T-helper 2 cell treated with Interferon-gamma antibody and Interleukin-4, amounts not matched to agents 5 μg/mL and 100 μg/mL, for 36 hours (primary cell): Measurements from ENCODE around the gene FRK.
"Not testable (repeated sequence)": the region's sequence is repeated elsewhere in the genome, so short reads cannot be mapped to it uniquely, and the experiment has no call there.

Source experiments
- DNase-seq: peaks from one replicate; pipeline ENCODE4 v3.0.0; 2021; ENCODE audit warnings: low spot score
- H3K27ac Mint-ChIP-seq: one replicate; pipeline ENCODE4 v1.8.0; 2021; ENCODE audit warnings: mild to moderate bottlenecking, mixed read lengths
- H3K27me3 Mint-ChIP-seq: one replicate; pipeline ENCODE4 v1.8.0; 2021; ENCODE audit warnings: low read depth, mixed read lengths
- H3K36me3 Mint-ChIP-seq: one replicate; pipeline ENCODE4 v1.8.0; 2021; ENCODE audit warnings: low read depth, mixed read lengths
- H3K4me1 Mint-ChIP-seq: one replicate; pipeline ENCODE4 v1.8.0; 2021; ENCODE audit warnings: low read depth, mixed read lengths
- H3K4me3 Mint-ChIP-seq: one replicate; pipeline ENCODE4 v1.8.0; 2022; ENCODE audit warnings: mild to moderate bottlenecking, moderate library complexity, mixed read lengths
- H3K9me3 Mint-ChIP-seq: one replicate; pipeline ENCODE4 v1.8.0; 2021; ENCODE audit warnings: mixed read lengths

The FRK gene

DNA sequence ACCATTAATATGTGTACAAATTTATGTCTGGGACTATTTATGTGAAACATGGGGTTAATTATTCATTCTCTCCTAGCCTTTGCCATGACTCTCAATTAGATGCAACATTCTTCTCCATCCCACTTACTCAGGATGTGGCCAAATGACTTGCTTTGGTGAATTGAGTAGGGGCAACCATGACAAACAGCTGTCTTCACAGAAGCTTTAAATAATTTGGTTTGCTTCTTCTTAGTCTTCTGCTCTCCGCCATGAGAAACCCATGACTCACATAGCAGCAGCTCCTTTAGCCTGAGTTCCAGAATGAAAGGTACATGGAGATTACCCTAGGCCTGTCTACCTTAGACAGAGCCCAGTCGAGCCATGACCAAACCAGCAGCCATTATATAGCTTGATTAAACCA is 74.7 kb downstream of the FRK start:
- no peaks in the 10 kb centered on the region for H3K4me1 Mint-ChIP-seq
- H3K4me3 Mint-ChIP-seq, result no peak overlapping the region

GRCh38 chr6:115984809-115985208 is 75.9 kb downstream of the FRK start:
- no peak overlapping the region for H3K4me3 Mint-ChIP-seq
- no peak overlapping the region for H3K27ac Mint-ChIP-seq
- no peaks in the 10 kb centered on the region for H3K36me3 Mint-ChIP-seq
- H3K9me3 Mint-ChIP-seq, result no peaks in the 10 kb centered on the region
- peaks cover 4% of the 10 kb centered on the region for H3K27me3 Mint-ChIP-seq
- H3K4me1 Mint-ChIP-seq, result no peaks in the 10 kb centered on the region
- DNase-seq, result no peak

More for the DNA sequence above, 74.7 kb downstream of the FRK start:
- Mint-ChIP-seq H3K9me3 (no peaks in the 10 kb centered on the region), H3K27ac (no peak overlapping the region), H3K27me3 (peaks cover 8% of the 10 kb centered on the region), H3K36me3 (no peaks in the 10 kb centered on the region)
- no peak for DNase-seq

GRCh38 chr6:115983998-115984397 is 76.7 kb downstream of the FRK start:
- no peak overlapping the region for H3K4me3 Mint-ChIP-seq
- H3K9me3 Mint-ChIP-seq, result no peaks in the 10 kb centered on the region
- H3K36me3 Mint-ChIP-seq, result no peaks in the 10 kb centered on the region
- no peak overlapping the region for H3K27ac Mint-ChIP-seq
- H3K27me3 Mint-ChIP-seq, result peaks cover 4% of the 10 kb centered on the region
- no peak for DNase-seq
- H3K4me1 Mint-ChIP-seq, result no peaks in the 10 kb centered on the region

DNA sequence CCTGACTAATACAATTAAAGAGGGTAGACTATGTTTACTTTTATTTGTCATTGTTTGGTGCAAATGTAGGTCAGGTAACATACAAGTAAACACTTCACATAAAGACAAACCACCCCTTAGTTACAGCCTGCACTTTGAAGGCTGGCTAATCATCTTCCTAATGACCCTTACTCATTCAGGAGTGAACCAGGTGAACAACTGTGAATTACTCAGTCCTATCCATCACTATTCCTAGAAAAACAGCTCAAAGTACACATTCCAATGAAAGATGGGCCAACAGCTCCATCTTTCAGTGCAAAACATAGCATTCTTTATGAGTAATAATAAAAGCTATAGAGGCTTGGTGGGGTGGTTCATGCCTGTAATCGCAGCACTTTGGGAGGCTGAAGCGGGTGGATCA is 78.2 kb downstream of the FRK start:
- DNase-seq, result no peak
- no peaks in the 10 kb centered on the region for H3K36me3 Mint-ChIP-seq
- no peaks in the 10 kb centered on the region for H3K4me1 Mint-ChIP-seq
- no peaks in the 10 kb centered on the region for H3K9me3 Mint-ChIP-seq
- no peak overlapping the region for H3K27ac Mint-ChIP-seq
- no peak overlapping the region for H3K4me3 Mint-ChIP-seq
- H3K27me3 Mint-ChIP-seq, result peaks cover 2% of the 10 kb centered on the region

GRCh38 chr6:115977220-115977619 is 83.5 kb downstream of the FRK start:
- DNase-seq, result no peak
- no peak overlapping the region for H3K27ac Mint-ChIP-seq
- no peaks in the 10 kb centered on the region for H3K36me3 Mint-ChIP-seq
- no peaks in the 10 kb centered on the region for H3K27me3 Mint-ChIP-seq
- no peak overlapping the region for H3K4me3 Mint-ChIP-seq
- no peaks in the 10 kb centered on the region for H3K4me1 Mint-ChIP-seq
- no peaks in the 10 kb centered on the region for H3K9me3 Mint-ChIP-seq

DNA sequence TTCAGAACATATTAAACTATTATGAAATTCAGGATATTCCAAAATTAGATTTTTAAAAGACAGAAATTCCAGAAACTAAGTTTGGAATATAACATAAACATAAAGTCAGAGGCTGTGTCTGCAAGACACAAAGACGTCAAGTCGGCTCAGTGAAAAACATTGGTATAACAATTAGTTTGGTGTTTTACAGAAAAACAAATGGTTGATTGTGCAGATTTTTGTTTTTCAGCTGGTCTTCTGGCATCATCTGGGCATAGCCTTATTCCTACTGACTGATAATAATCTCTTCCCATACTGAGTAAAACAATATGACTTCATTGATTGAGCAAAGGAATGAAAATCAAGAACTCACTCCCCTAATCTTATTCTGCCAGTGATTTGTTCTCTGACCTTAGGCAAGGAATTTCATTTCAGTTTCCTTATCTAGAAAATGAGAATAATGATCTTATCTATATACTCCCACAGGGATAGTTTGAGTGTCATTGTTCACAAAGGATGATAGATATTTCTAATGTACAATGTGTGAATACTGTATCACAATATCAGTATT is 84.3 kb downstream of the FRK start:
- no peak for DNase-seq
- H3K27ac Mint-ChIP-seq, result no peak overlapping the region
- H3K4me3 Mint-ChIP-seq, result no peak overlapping the region
- H3K9me3 Mint-ChIP-seq, result no peaks in the 10 kb centered on the region
- no peaks in the 10 kb centered on the region for H3K36me3 Mint-ChIP-seq
- H3K27me3 Mint-ChIP-seq, result no peaks in the 10 kb centered on the region
- no peaks in the 10 kb centered on the region for H3K4me1 Mint-ChIP-seq

GRCh38 chr6:115972679-115973078 is 88.0 kb downstream of the FRK start:
- H3K27ac Mint-ChIP-seq, result no peak overlapping the region
- no peaks in the 10 kb centered on the region for H3K9me3 Mint-ChIP-seq
- DNase-seq, result no peak
- H3K27me3 Mint-ChIP-seq, result no peaks in the 10 kb centered on the region
- no peaks in the 10 kb centered on the region for H3K4me1 Mint-ChIP-seq
- no peak overlapping the region for H3K4me3 Mint-ChIP-seq
- H3K36me3 Mint-ChIP-seq, result no peaks in the 10 kb centered on the region

DNA sequence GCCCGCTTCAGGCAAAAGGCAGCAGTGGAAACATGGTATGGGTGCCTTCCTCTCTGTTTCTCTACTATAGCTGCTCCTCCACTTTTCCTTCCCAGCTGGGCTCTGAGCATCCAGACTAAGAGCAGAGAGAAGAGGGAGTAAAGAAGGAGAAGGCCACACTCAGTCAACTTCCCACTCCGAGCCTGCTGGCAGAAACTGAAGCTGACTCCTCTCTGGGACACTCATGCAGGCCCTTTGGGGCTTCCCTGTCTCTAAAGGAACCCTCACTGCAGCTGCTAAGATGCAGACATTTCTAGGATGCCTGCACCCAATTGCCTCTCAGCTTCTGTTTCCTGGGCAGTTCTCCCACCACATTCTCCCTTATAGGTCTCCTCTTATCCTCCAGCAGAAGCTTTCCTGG is 88.9 kb downstream of the FRK start:
- Mint-ChIP-seq H3K27me3 (no peaks in the 10 kb centered on the region), H3K36me3 (no peaks in the 10 kb centered on the region), H3K27ac (no peak overlapping the region), H3K4me3 (no peak overlapping the region), H3K4me1 (no peaks in the 10 kb centered on the region), H3K9me3 (no peaks in the 10 kb centered on the region)
- no peak for DNase-seq

- no peaks in the 10 kb centered on the region for H3K27me3 Mint-ChIP-seq
- no peak for DNase-seq
Observed at GRCh38 chr6:115969930-115970273, 90.8 kb downstream of the FRK start.

GRCh38 chr6:115969207-115969929 is 91.3 kb downstream of the FRK start:
- DNase-seq, result no peak
- H3K27me3 Mint-ChIP-seq, result no peaks in the 10 kb centered on the region
- H3K27ac Mint-ChIP-seq, result no peak overlapping the region
- no peaks in the 10 kb centered on the region for H3K9me3 Mint-ChIP-seq
- H3K4me1 Mint-ChIP-seq, result no peaks in the 10 kb centered on the region
- H3K4me3 Mint-ChIP-seq, result no peak overlapping the region
- H3K36me3 Mint-ChIP-seq, result no peaks in the 10 kb centered on the region

More at GRCh38 chr6:115969930-115970273, 90.8 kb downstream of the FRK start:
- Mint-ChIP-seq H3K36me3 (no peaks in the 10 kb centered on the region), H3K4me1 (no peaks in the 10 kb centered on the region), H3K9me3 (no peaks in the 10 kb centered on the region), H3K27ac (no peak overlapping the region), H3K4me3 (no peak overlapping the region)

DNA sequence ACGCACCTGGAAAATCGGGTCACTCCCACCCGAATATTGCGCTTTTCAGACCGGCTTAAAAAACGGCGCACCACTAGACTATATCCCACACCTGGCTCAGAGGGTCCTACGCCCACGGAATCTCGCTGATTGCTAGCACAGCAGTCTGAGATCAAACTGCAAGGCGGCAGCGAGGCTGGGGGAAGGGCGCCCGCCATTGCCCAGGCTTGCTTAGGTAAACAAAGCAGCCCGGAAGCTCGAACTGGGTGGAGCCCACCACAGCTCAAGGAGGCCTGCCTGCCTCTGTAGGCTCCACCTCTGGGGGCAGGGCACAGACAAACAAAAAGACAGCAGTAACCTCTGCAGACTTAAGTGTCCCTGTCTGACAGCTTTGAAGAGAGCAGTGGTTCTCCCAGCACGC is 100.4 kb downstream of the FRK start:
- H3K27ac Mint-ChIP-seq, H3K9me3 Mint-ChIP-seq: not testable (repeated sequence)

DNA sequence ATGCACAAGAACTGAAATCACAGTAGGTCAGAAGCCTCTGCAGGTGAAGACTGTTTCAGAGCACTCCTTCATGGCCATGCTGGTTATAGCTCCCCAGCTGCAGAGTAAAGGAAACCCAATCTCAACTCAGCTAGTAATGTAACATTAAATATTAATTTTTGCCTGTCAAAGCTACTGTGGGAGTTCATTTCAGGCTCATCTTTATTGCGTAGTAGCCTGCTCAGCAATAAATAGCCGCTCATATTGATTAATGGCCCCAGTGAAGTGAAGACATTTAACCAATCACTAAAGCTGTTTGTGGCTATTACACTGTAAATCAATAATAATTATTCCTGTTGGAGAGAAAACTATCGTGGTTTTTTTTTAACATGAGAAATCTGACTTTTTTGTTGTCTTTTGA is 101.7 kb downstream of the FRK start:
- Mint-ChIP-seq H3K9me3 (no peaks in the 10 kb centered on the region), H3K4me3 (no peak overlapping the region), H3K27me3 (no peaks in the 10 kb centered on the region), H3K27ac (no peak overlapping the region), H3K36me3 (no peaks in the 10 kb centered on the region), H3K4me1 (no peaks in the 10 kb centered on the region)
- DNase-seq, result no peak

More for the DNA sequence above, 100.4 kb downstream of the FRK start:
- H3K4me3 Mint-ChIP-seq, DNase-seq, H3K36me3 Mint-ChIP-seq, H3K4me1 Mint-ChIP-seq, H3K27me3 Mint-ChIP-seq: not testable (repeated sequence)

DNA sequence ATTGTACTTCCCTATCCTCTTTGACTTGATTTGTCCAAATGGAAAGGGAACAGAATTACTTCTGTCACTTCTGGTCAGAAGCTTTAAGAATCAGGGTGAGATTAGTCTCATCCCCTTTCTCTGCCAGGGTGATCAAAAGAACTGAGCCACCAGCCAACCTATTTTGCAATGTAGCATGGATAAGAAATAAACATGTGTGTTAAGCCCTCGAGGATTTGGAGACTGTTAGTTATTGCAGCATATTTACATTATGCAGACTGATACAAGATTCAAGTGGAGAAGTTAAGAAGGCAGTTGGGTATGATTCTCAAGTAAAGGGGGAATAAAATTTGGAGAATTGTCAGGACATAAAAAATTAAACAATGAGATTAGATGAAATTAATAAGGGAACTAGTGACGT is 106.0 kb downstream of the FRK start:
- DNase-seq, result no peak
- Mint-ChIP-seq H3K27ac (no peak overlapping the region), H3K9me3 (peaks cover 5% of the 10 kb centered on the region), H3K4me3 (no peak overlapping the region), H3K36me3 (no peaks in the 10 kb centered on the region), H3K4me1 (no peaks in the 10 kb centered on the region), H3K27me3 (no peaks in the 10 kb centered on the region)

- no peak for DNase-seq
- Mint-ChIP-seq H3K9me3 (peaks cover 5% of the 10 kb centered on the region), H3K4me3 (no peak overlapping the region), H3K36me3 (no peaks in the 10 kb centered on the region), H3K27ac (no peak overlapping the region), H3K27me3 (no peaks in the 10 kb centered on the region), H3K4me1 (no peaks in the 10 kb centered on the region)
Observed at GRCh38 chr6:115948751-115949150, 111.9 kb downstream of the FRK start.

GRCh38 chr6:115947966-115948541 is 112.6 kb downstream of the FRK start:
- Mint-ChIP-seq H3K4me3 (no peak overlapping the region), H3K27me3 (no peaks in the 10 kb centered on the region), H3K27ac (no peak overlapping the region), H3K9me3 (peaks cover 5% of the 10 kb centered on the region), H3K4me1 (no peaks in the 10 kb centered on the region), H3K36me3 (no peaks in the 10 kb centered on the region)
- DNase-seq, result no peak
